Measurements from ENCODE around the gene LYSMD2. TPM values are rescaled to one million over a fixed set of nuclear protein-coding genes. Genes with fewer than 3 reads are reported as not detected.

Gene LYSMD2
- polyA plus RNA-seq, 1 donor from 2014 or later = 8.3 TPM

Other genes with a start within 250 kb of the LYSMD2 start
- 147 and 176 TPM in 2 replicates for gene DMXL2, start 114.9 kb downstream of the LYSMD2 start, polyA plus RNA-seq
- gene SCG3, start 56.2 kb downstream of the LYSMD2 start, polyA plus RNA-seq = 61.3 and 68.7 TPM in 2 replicates
- 79.9 and 80.3 TPM in 2 replicates for gene TMOD2, start 13.9 kb upstream of the LYSMD2 start, polyA plus RNA-seq
- gene TMOD3, start 92.0 kb upstream of the LYSMD2 start, polyA plus RNA-seq = 10.5 and 12.6 TPM in 2 replicates
- gene LEO1, start 234.1 kb upstream of the LYSMD2 start, polyA plus RNA-seq = 30.1 and 30.3 TPM in 2 replicates